GM03348 (cell line): Measurements from ENCODE around the gene PHF23.
A peak's percentile ranks its signal among the peaks of the same experiment; 100 is the strongest.

Experiments used
- DNase-seq: peaks from one replicate; pipeline ENCODE4 v3.0.0; 2012; ENCODE audit warnings: low spot score

The PHF23 gene

GRCh38 chr17:7237761-7238419, 1.4 kb downstream of the PHF23 start:
- peak; percentile 87 for DNase-seq

GRCh38 chr17:7237266-7237760, 1.9 kb downstream of the PHF23 start:
- no peak for DNase-seq

- DNase-seq: no peak
Observed at GRCh38 chr17:7236808-7237207, 2.4 kb downstream of the PHF23 start.

- DNase-seq: no peak
Observed at GRCh38 chr17:7235693-7236665, 3.3 kb downstream of the PHF23 start.

- DNase-seq: peak; percentile 95
Observed at GRCh38 chr17:7234083-7234951, 4.9 kb downstream of the PHF23 start, which contains the start of gene DVL2. DVL2 (minus strand) TSS chr17:7234517; CDS start chr17:7234262, 255 bp downstream.

GRCh38 chr17:7233701-7234082, 5.6 kb downstream of the PHF23 start:
- no peak for DNase-seq

GRCh38 chr17:7232114-7232513, 7.1 kb downstream of the PHF23 start:
- DNase-seq: no peak

GRCh38 chr17:7229504-7229903, 9.8 kb downstream of the PHF23 start:
- no peak for DNase-seq

- DNase-seq: no peak
Observed at GRCh38 chr17:7228920-7229319, 10.3 kb downstream of the PHF23 start.

- no peak for DNase-seq
Observed at GRCh38 chr17:7226721-7227710, 12.2 kb downstream of the PHF23 start.

- DNase-seq: no peak
Observed at GRCh38 chr17:7225711-7226331, 13.4 kb downstream of the PHF23 start.

GRCh38 chr17:7224661-7225111, 14.6 kb downstream of the PHF23 start:
- no peak for DNase-seq

- DNase-seq: no peak
Observed at GRCh38 chr17:7224110-7224509, 15.1 kb downstream of the PHF23 start.

GRCh38 chr17:7223375-7223774, 15.9 kb downstream of the PHF23 start:
- no peak for DNase-seq

- no peak for DNase-seq
Observed at GRCh38 chr17:7222972-7223292, 16.3 kb downstream of the PHF23 start.

GRCh38 chr17:7222093-7222971, 16.9 kb downstream of the PHF23 start:
- no peak for DNase-seq

GRCh38 chr17:7221278-7222092, 17.8 kb downstream of the PHF23 start:
- DNase-seq: no peak

- DNase-seq: peak; percentile 64
Observed at GRCh38 chr17:7220593-7221277, 18.5 kb downstream of the PHF23 start.
